GM23338 (cell line): ENCODE data around the gene MYCBP2. TPM values are rescaled to one million over a fixed set of nuclear protein-coding genes. Genes with fewer than 3 reads are reported as not detected.
"Not testable (repeated sequence)": the region's sequence is repeated elsewhere in the genome, so short reads cannot be mapped to it uniquely, and the experiment has no call there.

Experiments
- ATAC-seq: fragments of 200-7000 bp; cut with Tn5 transposase; 3 replicates; pipeline ENCODE4 v1.9.1; 2020
- DNase-seq: peaks from one replicate; pipeline ENCODE4 v3.0.0-alpha.2; 2015; ENCODE audit warnings: low spot score
- H2AFZ ChIP-seq: fragments of 200-600 bp; sonication (generic); 2 replicates; pipeline ENCODE4 v1.8.0; 2016; ENCODE audit warnings: antibody characterized with exemption, mild to moderate bottlenecking, moderate library complexity
- H3F3A ChIP-seq: fragments of 200-600 bp; sonication (generic); replicated peaks from 2 replicates; pipeline ENCODE4 v1.8.0; 2017; ENCODE audit warnings: antibody characterized with exemption, mixed run types, low read depth
- H3K27ac ChIP-seq: fragments of 200-600 bp; sonication (generic); 2 replicates; pipeline ENCODE4 v1.6.1; 2016; ENCODE audit warnings: low read depth
- H3K27me3 ChIP-seq: fragments of 200-600 bp; sonication (generic); 2 replicates; pipeline ENCODE4 v1.8.0; 2016; ENCODE audit warnings: mild to moderate bottlenecking, mixed run types, moderate library complexity; ENCODE audit not compliant: insufficient read depth
- H3K36me3 ChIP-seq: fragments of 200-600 bp; sonication (generic); 2 replicates; pipeline ENCODE4 v1.8.0; 2016; ENCODE audit warnings: mild to moderate bottlenecking; ENCODE audit not compliant: insufficient read depth
- H3K4me1 ChIP-seq: fragments of 200-600 bp; sonication (generic); 2 replicates; pipeline ENCODE4 v1.8.0; 2016; ENCODE audit warnings: mild to moderate bottlenecking, moderate library complexity; ENCODE audit not compliant: insufficient read depth
- H3K4me2 ChIP-seq: fragments of 200-600 bp; sonication (generic); 2 replicates; pipeline ENCODE4 v1.7.1; 2017; ENCODE audit warnings: mixed run types
- H3K4me3 ChIP-seq: fragments of 200-600 bp; sonication (generic); 2 replicates; pipeline ENCODE4 v1.6.1; 2016; ENCODE audit warnings: mixed run types
- H3K79me2 ChIP-seq: fragments of 200-600 bp; sonication (generic); replicated peaks from 2 replicates; pipeline ENCODE4 v1.8.0; 2017; ENCODE audit warnings: mild to moderate bottlenecking; ENCODE audit not compliant: insufficient read depth
- H3K9me2 ChIP-seq: fragments of 200-600 bp; sonication (generic); 2 replicates; pipeline ENCODE4 v1.8.0; 2017; ENCODE audit not compliant: insufficient read depth
- H4K20me1 ChIP-seq: fragments of 200-600 bp; sonication (generic); replicated peaks from 2 replicates; pipeline ENCODE4 v1.8.0; 2017; ENCODE audit warnings: mild to moderate bottlenecking; ENCODE audit not compliant: insufficient read depth
- H3K27ac Mint-ChIP-seq: 2 replicates; pipeline ENCODE4 v1.8.0; 2020; ENCODE audit warnings: inconsistent platforms, mild to moderate bottlenecking, moderate library complexity, mixed read lengths
- H3K27me3 Mint-ChIP-seq: 3 replicates; pipeline ENCODE4 v1.8.0; 2022; ENCODE audit warnings: low read depth, mild to moderate bottlenecking, moderate library complexity, mixed read lengths, inconsistent platforms; ENCODE audit not compliant: insufficient read depth, poor library complexity
- H3K36me3 Mint-ChIP-seq: 3 replicates; pipeline ENCODE4 v1.8.0; 2021; ENCODE audit warnings: low read depth, mild to moderate bottlenecking, inconsistent platforms, moderate library complexity, mixed read lengths
- H3K4me1 Mint-ChIP-seq: 3 replicates; pipeline ENCODE4 v1.8.0; 2020; ENCODE audit warnings: mild to moderate bottlenecking, inconsistent platforms, mixed read lengths
- H3K4me3 Mint-ChIP-seq: 3 replicates; pipeline ENCODE4 v1.8.0; 2021; ENCODE audit warnings: moderate library complexity, mild to moderate bottlenecking, inconsistent platforms, mixed read lengths
- H3K9me3 Mint-ChIP-seq: 3 replicates; pipeline ENCODE4 v1.8.0; 2020; ENCODE audit warnings: moderate library complexity, mild to moderate bottlenecking, inconsistent platforms, mixed read lengths
- CREB1 ChIP-seq: fragments of 250-450 bp; sonication (Bioruptor Pico); IDR thresholded peaks from 2 replicates; pipeline ENCODE4 v1.5.0; 2020; ENCODE audit warnings: low read depth, mild to moderate bottlenecking, moderate library complexity
- ZNF114 ChIP-seq: fragments of 250-450 bp; sonication (Bioruptor Pico); IDR thresholded peaks from 2 replicates; pipeline ENCODE4 v1.5.0; 2020; ENCODE audit warnings: mild to moderate bottlenecking, moderate library complexity
- ZNF331 ChIP-seq: fragments of 250-450 bp; sonication (Bioruptor Pico); IDR thresholded peaks from 2 replicates; pipeline ENCODE4 v1.5.0; 2020; ENCODE audit warnings: low read depth, mild to moderate bottlenecking, moderate library complexity
- polyA plus RNA-seq: library from polyadenylated mRNA; unstranded; fragments of >200 nt; fragmentation: Nextera tagmentation; extraction: Ambion mirVana; gene quantifications from 2 replicates; pipeline ENCODE4 v1.2.1, GENCODE V29; 2016
- total RNA-seq: library from RNA; depleted of rRNA; stranded (reverse); fragments of >200 nt; shearing (Covaris generic); gene quantifications from 2 replicates; pipeline ENCODE4 v1.2.3, GENCODE V29; 2014
- TF ChIP-seq, protein P1 (sequence below): IDR thresholded peaks from one replicate; pipeline ENCODE4 v1.6.1; 2018; ENCODE audit warnings: antibody characterized with exemption; ENCODE audit not compliant: unreplicated experiment
- TF ChIP-seq, protein P2 (sequence below), 2 experiments: fragments of 200-600 bp in 1 of 2; sonication (generic) in 1 of 2; conservative IDR thresholded peaks; 2 replicates each; pipeline versions ENCODE4 v1.5.1 to v1.6.1; 2016 to 2017; ENCODE audit warnings: antibody characterized with exemption in 2 of 2, low read depth in 2 of 2, mild to moderate bottlenecking in 2 of 2, moderate library complexity in 1 of 2
- TF ChIP-seq, protein P3 (sequence below): IDR thresholded peaks from 2 replicates; pipeline ENCODE4 v1.6.1; 2016; ENCODE audit warnings: antibody characterized with exemption

The MYCBP2 gene
- total and polyA plus RNA-seq, 2 experiments from 2014 or later = 54.6 to 77.2 TPM

DNA sequence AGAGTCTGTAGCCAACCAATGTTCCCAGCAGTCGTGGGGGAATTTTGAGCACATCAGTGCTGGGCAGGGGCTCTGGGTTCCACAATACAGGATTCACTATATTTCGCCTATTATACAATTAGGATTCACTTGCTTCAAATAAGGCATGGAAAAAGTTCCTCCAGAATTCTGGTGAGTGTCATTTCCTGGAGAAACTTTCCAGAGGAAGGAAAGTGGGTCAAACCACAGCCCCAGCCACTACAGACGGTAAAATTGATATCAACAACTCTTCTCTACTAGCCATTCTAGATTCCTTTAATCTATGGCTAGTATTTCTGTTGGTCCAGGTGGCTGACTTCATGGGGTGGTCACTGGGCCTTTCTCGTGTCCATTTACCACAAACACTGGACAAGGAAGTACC is 10.5 kb downstream of the MYCBP2 start (continued):
- TF ChIP-seq, protein P1, sequence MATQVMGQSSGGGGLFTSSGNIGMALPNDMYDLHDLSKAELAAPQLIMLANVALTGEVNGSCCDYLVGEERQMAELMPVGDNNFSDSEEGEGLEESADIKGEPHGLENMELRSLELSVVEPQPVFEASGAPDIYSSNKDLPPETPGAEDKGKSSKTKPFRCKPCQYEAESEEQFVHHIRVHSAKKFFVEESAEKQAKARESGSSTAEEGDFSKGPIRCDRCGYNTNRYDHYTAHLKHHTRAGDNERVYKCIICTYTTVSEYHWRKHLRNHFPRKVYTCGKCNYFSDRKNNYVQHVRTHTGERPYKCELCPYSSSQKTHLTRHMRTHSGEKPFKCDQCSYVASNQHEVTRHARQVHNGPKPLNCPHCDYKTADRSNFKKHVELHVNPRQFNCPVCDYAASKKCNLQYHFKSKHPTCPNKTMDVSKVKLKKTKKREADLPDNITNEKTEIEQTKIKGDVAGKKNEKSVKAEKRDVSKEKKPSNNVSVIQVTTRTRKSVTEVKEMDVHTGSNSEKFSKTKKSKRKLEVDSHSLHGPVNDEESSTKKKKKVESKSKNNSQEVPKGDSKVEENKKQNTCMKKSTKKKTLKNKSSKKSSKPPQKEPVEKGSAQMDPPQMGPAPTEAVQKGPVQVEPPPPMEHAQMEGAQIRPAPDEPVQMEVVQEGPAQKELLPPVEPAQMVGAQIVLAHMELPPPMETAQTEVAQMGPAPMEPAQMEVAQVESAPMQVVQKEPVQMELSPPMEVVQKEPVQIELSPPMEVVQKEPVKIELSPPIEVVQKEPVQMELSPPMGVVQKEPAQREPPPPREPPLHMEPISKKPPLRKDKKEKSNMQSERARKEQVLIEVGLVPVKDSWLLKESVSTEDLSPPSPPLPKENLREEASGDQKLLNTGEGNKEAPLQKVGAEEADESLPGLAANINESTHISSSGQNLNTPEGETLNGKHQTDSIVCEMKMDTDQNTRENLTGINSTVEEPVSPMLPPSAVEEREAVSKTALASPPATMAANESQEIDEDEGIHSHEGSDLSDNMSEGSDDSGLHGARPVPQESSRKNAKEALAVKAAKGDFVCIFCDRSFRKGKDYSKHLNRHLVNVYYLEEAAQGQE = no peak
- no peak for TF ChIP-seq ZNF114 (CRISPR knock-in tag)
- TF ChIP-seq, protein P2, sequence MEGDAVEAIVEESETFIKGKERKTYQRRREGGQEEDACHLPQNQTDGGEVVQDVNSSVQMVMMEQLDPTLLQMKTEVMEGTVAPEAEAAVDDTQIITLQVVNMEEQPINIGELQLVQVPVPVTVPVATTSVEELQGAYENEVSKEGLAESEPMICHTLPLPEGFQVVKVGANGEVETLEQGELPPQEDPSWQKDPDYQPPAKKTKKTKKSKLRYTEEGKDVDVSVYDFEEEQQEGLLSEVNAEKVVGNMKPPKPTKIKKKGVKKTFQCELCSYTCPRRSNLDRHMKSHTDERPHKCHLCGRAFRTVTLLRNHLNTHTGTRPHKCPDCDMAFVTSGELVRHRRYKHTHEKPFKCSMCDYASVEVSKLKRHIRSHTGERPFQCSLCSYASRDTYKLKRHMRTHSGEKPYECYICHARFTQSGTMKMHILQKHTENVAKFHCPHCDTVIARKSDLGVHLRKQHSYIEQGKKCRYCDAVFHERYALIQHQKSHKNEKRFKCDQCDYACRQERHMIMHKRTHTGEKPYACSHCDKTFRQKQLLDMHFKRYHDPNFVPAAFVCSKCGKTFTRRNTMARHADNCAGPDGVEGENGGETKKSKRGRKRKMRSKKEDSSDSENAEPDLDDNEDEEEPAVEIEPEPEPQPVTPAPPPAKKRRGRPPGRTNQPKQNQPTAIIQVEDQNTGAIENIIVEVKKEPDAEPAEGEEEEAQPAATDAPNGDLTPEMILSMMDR (conservative IDR thresholded peaks at IDR 0.05; ENCODE audit: low read depth in 2 of 2) = no peak

DNA sequence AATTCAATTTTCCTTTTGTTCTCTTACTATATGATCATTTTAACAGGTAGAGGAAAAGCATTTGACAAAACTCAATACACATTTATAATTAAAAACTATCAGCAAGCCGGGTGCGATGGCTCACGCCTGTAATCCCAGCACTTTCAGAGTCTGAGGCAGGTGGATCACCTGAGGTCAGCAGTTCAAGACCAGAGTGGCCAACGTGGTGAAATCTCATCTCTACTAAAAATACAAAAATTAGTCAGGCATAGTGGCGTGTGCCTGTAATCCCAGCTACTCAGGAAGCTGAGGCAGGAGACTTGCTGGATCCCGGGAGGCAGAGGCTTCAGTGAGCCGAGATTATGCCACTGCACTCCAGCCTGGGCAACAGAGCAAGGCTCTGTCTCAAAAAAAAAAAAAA is 11.4 kb downstream of the MYCBP2 start:
- not testable (repeated sequence) for H3K36me3 ChIP-seq, H3K4me2 ChIP-seq, H3K4me3 ChIP-seq, H3F3A ChIP-seq, H3K27me3 Mint-ChIP-seq, H3K9me3 Mint-ChIP-seq, H3K4me3 Mint-ChIP-seq, H3K27ac Mint-ChIP-seq, H3K27ac ChIP-seq, H4K20me1 ChIP-seq, DNase-seq, H3K27me3 ChIP-seq, ATAC-seq, H3K36me3 Mint-ChIP-seq, H3K9me2 ChIP-seq, H2AFZ ChIP-seq
- Histone ChIP-seq H3K79me2 (peaks cover 95% of the 10 kb centered on the region), H3K4me1 (peaks cover 47% of the 10 kb centered on the region)
- peaks cover 44% of the 10 kb centered on the region for H3K4me1 Mint-ChIP-seq

DNA sequence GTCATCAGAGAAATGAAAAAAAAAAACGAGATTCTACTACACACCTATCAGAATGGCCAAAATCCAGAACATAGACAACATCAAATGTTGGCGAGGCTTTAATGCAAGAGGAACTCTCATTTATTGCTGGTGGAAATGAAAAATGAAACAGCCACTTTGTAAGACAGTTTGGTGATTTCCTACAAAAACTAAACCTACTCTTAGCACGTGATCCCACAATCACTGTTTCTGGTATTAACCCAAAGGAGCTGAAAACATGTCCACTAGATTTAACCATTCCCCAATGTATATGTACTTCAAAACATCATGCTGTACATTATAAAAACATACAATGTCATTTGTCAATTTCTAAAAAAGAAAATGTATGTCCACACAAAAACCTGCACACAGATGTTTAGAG is 13.0 kb downstream of the MYCBP2 start:
- no peaks in the 10 kb centered on the region for H3K27me3 Mint-ChIP-seq
- H3K36me3 Mint-ChIP-seq = no peaks in the 10 kb centered on the region
- H3K4me1 ChIP-seq = peaks cover 54% of the 10 kb centered on the region
- H3K79me2 ChIP-seq = peaks cover 95% of the 10 kb centered on the region
- H3K27ac Mint-ChIP-seq = peak overlapping the region; percentile 41
- no peak overlapping the region for H3K27ac ChIP-seq
- no peaks in the 10 kb centered on the region for H3K9me3 Mint-ChIP-seq
- ATAC-seq = no peak
- H4K20me1 ChIP-seq = no peaks in the 10 kb centered on the region; the same call in 1 of the 2 replicates
- DNase-seq = no peak
- H3K36me3 ChIP-seq = no peaks in the 10 kb centered on the region
- no peak overlapping the region for H3K4me3 Mint-ChIP-seq
- H3K4me1 Mint-ChIP-seq = peaks cover 51% of the 10 kb centered on the region
- H3K9me2 ChIP-seq = no peaks in the 10 kb centered on the region
- no peak overlapping the region for H2AFZ ChIP-seq
- H3K4me3 ChIP-seq = no peak overlapping the region
- no peak overlapping the region for H3K4me2 ChIP-seq
- H3K27me3 ChIP-seq = no peaks in the 10 kb centered on the region
- H3F3A ChIP-seq = no peaks in the 10 kb centered on the region
- TF ChIP-seq, protein P3, sequence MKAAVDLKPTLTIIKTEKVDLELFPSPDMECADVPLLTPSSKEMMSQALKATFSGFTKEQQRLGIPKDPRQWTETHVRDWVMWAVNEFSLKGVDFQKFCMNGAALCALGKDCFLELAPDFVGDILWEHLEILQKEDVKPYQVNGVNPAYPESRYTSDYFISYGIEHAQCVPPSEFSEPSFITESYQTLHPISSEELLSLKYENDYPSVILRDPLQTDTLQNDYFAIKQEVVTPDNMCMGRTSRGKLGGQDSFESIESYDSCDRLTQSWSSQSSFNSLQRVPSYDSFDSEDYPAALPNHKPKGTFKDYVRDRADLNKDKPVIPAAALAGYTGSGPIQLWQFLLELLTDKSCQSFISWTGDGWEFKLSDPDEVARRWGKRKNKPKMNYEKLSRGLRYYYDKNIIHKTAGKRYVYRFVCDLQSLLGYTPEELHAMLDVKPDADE = no peak
- TF ChIP-seq, protein P2 (conservative IDR thresholded peaks at IDR 0.05; ENCODE audit: low read depth in 2 of 2) = no peak
- TF ChIP-seq, protein P1 = no peak
- TF ChIP-seq ZNF331 (CRISPR knock-in tag) (no peak), CREB1 (CRISPR knock-in tag) (no peak)
